GM12878 (cell line): ENCODE measurements around the gene ANAPC5. TPM values are rescaled to one million over a fixed set of nuclear protein-coding genes. Genes with fewer than 3 reads are reported as not detected.

Source experiments
- ATF7 ChIP-seq: fragments of 450-650 bp; IDR thresholded peaks from 2 replicates; pipeline ENCODE4 v1.6.1; 2016; ENCODE audit warnings: low read depth, mild to moderate bottlenecking
- CBFB ChIP-seq: IDR thresholded peaks from 2 replicates; pipeline ENCODE4 v1.6.1; 2016; ENCODE audit warnings: antibody characterized with exemption, low read depth
- CBX3 ChIP-seq: fragments of 200-600 bp; sonication (generic); IDR thresholded peaks from 2 replicates; pipeline ENCODE4 v1.6.1; 2016; ENCODE audit warnings: low read depth, borderline replicate concordance
- CHD1 ChIP-seq: IDR thresholded peaks from 2 replicates; pipeline ENCODE4 v1.6.1; 2012; ENCODE audit warnings: low read depth, low read length, improper control_type of control experiment
- CREB1 ChIP-seq: IDR thresholded peaks from 2 replicates; pipeline ENCODE4 v1.6.1; 2012; ENCODE audit warnings: low read depth, mild to moderate bottlenecking, inconsistent platforms
- FOXK2 ChIP-seq: fragments of 450-650 bp; IDR thresholded peaks from 2 replicates; pipeline ENCODE4 v1.6.1; 2017; ENCODE audit warnings: mild to moderate bottlenecking, moderate library complexity
- JUNB ChIP-seq: IDR thresholded peaks from 2 replicates; pipeline ENCODE4 v1.6.1; 2016; ENCODE audit warnings: antibody characterized with exemption, mild to moderate bottlenecking
- MXI1 ChIP-seq: fragments of 150-350 bp; IDR thresholded peaks from 2 replicates; pipeline ENCODE4 v1.6.1; 2011; ENCODE audit warnings: low read depth, mild to moderate bottlenecking, inconsistent platforms, low read length, improper control_type of control experiment
- POLR2AphosphoS5 ChIP-seq: IDR thresholded peaks from 2 replicates; pipeline ENCODE4 v1.6.1; 2011; ENCODE audit warnings: mild to moderate bottlenecking, low read length, inconsistent platforms
- RAD21 ChIP-seq: IDR thresholded peaks from 2 replicates; pipeline ENCODE4 v1.6.1; 2011; ENCODE audit warnings: mild to moderate bottlenecking, low read depth, low read length, moderate library complexity; ENCODE audit not compliant: insufficient read depth
- RB1 ChIP-seq: fragments of 450-650 bp; formaldehyde crosslinking; IDR thresholded peaks from 2 replicates; pipeline ENCODE4 v1.6.1; 2017; ENCODE audit warnings: mild to moderate bottlenecking, borderline replicate concordance
- SPI1 ChIP-seq: IDR thresholded peaks from 2 replicates; pipeline ENCODE4 v1.6.1; 2011; ENCODE audit warnings: low read depth, mild to moderate bottlenecking, low read length, moderate library complexity, borderline replicate concordance; ENCODE audit not compliant: insufficient read depth
- SREBF1 ChIP-seq: IDR thresholded peaks from 2 replicates; pipeline ENCODE4 v1.6.1; 2012; ENCODE audit warnings: mild to moderate bottlenecking, low read length
- STAT1 ChIP-seq: fragments of 450-650 bp; conservative IDR thresholded peaks from 2 replicates; pipeline ENCODE4 v1.6.1; 2014; ENCODE audit warnings: antibody characterized with exemption, mild to moderate bottlenecking
- STAT3 ChIP-seq: IDR thresholded peaks from 2 replicates; pipeline ENCODE4 v1.6.1; 2011; ENCODE audit warnings: low read depth, low read length, improper control_type of control experiment
- TBL1XR1 ChIP-seq: IDR thresholded peaks from 2 replicates; pipeline ENCODE4 v1.6.1; 2012; ENCODE audit warnings: low read depth, low read length, improper control_type of control experiment
- TCF7 ChIP-seq: IDR thresholded peaks from 2 replicates; pipeline ENCODE4 v1.6.1; 2014; ENCODE audit warnings: antibody characterized with exemption, borderline replicate concordance
- YY1 ChIP-seq: IDR thresholded peaks from 2 replicates; pipeline ENCODE4 v1.6.1; 2011; ENCODE audit warnings: low read depth, mild to moderate bottlenecking, low read length
- ZBTB4 ChIP-seq: fragments of 450-650 bp; formaldehyde crosslinking; IDR thresholded peaks from 2 replicates; pipeline ENCODE4 v1.4.0; 2022; ENCODE audit warnings: mild to moderate bottlenecking, moderate library complexity
- ZNF217 ChIP-seq: fragments of 450-650 bp; IDR thresholded peaks from 2 replicates; pipeline ENCODE4 v1.6.1; 2017; ENCODE audit warnings: antibody characterized with exemption, mild to moderate bottlenecking
- polyA plus RNA-seq, 11 experiments: library from polyadenylated mRNA; depleted of rRNA in 4 of 11; unstranded in 6 of 11; stranded (reverse) in 5 of 11; fragments of >200 nt; fragmentation: Nextera tagmentation in 4 of 11; fragmentation: Illumina TruSeq in 1 of 11; extraction: Ambion mirVana in 4 of 11; extraction: Trizol in 1 of 11; gene quantifications; 1 replicate in 1 of 11; 2 replicates in 10 of 11; pipeline versions ENCODE4 v1.2.1 to v1.2.3, GENCODE V29; 2011 to 2016; ENCODE audit warnings: inconsistent platforms in 2 of 11, missing spikeins in 2 of 11, low read depth in 1 of 11
- total RNA-seq, 4 experiments: library from RNA; depleted of rRNA in 3 of 4; stranded (reverse); fragments of >200 nt in 3 of 4; fragmentation: Illumina TruSeq in 1 of 4; extraction: Trizol in 1 of 4; gene quantifications; 2 replicates each; pipeline versions ENCODE4 v1.2.1 to v1.2.3, GENCODE V29; 2013 to 2021
- TF ChIP-seq, protein P1 (sequence below): fragments of 450-650 bp; formaldehyde crosslinking; IDR thresholded peaks from 2 replicates; pipeline ENCODE4 v1.5.0; 2022; ENCODE audit warnings: mild to moderate bottlenecking, missing genetic modification characterization
- TF ChIP-seq, protein P2 (sequence below): fragments of 150-350 bp; IDR thresholded peaks from 2 replicates; pipeline ENCODE4 v1.6.1; 2016; ENCODE audit warnings: low read depth, low read length

The ANAPC5 gene
- total and polyA plus RNA-seq, 10 of the 15 experiments (the other 5 are each of a cell fraction or from before 2014, with no cell fraction given): 102 to 227 (median 166) TPM

DNA sequence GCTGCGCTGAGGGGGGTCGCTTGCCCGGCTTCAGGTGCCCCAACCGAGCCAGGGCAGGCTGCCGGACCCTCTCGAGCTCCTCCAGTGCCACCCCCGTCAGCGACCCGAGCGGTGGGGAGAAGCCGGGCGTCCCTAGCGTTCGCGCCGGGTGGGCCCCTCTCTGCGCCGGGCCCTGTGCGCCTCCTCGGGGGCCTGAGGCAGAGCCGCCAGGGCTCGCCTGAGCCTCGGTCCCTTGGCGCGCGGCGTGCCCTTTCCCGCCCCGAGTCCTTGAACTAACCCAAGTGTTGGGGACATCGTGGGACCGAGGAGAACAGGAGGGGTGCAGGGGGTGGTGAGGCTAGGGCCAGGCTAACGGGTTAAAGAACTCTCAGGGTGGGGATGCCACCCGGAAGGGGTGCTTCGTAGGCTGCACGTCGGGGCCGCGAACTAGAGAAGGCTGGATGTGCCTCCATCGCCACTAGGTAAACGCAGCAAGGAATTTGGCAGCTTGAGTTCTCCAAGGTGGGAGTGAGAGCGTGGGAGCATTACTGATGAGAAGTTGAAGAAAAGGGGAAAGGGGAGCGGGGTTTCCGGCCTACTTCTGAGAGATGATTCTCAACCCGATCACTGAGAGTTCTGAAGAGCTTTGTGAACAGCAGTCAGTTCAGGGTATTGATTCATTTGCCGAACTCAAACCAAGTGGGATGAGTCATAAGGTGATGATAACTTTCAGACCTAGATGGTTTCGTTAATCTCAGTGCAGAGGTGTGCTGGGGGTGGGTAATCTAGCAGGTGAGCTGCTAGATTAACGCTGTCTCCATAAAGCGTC is 48.3 kb upstream of the ANAPC5 start (continued):
- TF ChIP-seq ZNF217 (no peak; the same call in 1 of the 2 replicates), RAD21 (no peak), RB1 (no peak), TBL1XR1 (no peak), CBX3 (no peak), FOXK2 (no peak), ATF7 (0 out of 2 replicates have a peak, but pooled peaks have one; percentile 15), JUNB (peak; percentile 87), YY1 (no peak), SREBF1 (no peak), ZBTB4 (no peak), CHD1 (peak; percentile 75; the same call in 1 of the 2 replicates), STAT3 (no peak), CBFB (0 out of 2 replicates have a peak, but pooled peaks have one; percentile 62), SPI1 (peak; percentile 14; the same call in 1 of the 2 replicates), MXI1 (no peak), TCF7 (no peak), POLR2AphosphoS5 (peak; percentile 88), STAT1 (no peak), CREB1 (no peak)
- TF ChIP-seq, protein P1, sequence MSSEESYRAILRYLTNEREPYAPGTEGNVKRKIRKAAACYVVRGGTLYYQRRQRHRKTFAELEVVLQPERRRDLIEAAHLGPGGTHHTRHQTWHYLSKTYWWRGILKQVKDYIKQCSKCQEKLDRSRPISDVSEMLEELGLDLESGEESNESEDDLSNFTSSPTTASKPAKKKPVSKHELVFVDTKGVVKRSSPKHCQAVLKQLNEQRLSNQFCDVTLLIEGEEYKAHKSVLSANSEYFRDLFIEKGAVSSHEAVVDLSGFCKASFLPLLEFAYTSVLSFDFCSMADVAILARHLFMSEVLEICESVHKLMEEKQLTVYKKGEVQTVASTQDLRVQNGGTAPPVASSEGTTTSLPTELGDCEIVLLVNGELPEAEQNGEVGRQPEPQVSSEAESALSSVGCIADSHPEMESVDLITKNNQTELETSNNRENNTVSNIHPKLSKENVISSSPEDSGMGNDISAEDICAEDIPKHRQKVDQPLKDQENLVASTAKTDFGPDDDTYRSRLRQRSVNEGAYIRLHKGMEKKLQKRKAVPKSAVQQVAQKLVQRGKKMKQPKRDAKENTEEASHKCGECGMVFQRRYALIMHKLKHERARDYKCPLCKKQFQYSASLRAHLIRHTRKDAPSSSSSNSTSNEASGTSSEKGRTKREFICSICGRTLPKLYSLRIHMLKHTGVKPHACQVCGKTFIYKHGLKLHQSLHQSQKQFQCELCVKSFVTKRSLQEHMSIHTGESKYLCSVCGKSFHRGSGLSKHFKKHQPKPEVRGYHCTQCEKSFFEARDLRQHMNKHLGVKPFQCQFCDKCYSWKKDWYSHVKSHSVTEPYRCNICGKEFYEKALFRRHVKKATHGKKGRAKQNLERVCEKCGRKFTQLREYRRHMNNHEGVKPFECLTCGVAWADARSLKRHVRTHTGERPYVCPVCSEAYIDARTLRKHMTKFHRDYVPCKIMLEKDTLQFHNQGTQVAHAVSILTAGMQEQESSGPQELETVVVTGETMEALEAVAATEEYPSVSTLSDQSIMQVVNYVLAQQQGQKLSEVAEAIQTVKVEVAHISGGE (CRISPR knock-in tag): no peak
- TF ChIP-seq, protein P2, sequence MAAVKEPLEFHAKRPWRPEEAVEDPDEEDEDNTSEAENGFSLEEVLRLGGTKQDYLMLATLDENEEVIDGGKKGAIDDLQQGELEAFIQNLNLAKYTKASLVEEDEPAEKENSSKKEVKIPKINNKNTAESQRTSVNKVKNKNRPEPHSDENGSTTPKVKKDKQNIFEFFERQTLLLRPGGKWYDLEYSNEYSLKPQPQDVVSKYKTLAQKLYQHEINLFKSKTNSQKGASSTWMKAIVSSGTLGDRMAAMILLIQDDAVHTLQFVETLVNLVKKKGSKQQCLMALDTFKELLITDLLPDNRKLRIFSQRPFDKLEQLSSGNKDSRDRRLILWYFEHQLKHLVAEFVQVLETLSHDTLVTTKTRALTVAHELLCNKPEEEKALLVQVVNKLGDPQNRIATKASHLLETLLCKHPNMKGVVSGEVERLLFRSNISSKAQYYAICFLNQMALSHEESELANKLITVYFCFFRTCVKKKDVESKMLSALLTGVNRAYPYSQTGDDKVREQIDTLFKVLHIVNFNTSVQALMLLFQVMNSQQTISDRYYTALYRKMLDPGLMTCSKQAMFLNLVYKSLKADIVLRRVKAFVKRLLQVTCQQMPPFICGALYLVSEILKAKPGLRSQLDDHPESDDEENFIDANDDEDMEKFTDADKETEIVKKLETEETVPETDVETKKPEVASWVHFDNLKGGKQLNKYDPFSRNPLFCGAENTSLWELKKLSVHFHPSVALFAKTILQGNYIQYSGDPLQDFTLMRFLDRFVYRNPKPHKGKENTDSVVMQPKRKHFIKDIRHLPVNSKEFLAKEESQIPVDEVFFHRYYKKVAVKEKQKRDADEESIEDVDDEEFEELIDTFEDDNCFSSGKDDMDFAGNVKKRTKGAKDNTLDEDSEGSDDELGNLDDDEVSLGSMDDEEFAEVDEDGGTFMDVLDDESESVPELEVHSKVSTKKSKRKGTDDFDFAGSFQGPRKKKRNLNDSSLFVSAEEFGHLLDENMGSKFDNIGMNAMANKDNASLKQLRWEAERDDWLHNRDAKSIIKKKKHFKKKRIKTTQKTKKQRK: no peak
